Endothelial cell of umbilical vein (primary cell): ENCODE results near the gene RALGPS2. TPM values are rescaled to one million over a fixed set of nuclear protein-coding genes. Genes with fewer than 3 reads are reported as not detected.

Experiments used
- BruUV-seq: library from RNA; stranded (reverse); fragments of 400-500 nt; replicated peaks from 2 replicates; lab custom pipeline; 2021; lab: Mats Ljungman, UMichigan
- CTCF ChIA-PET: fragments of 300-600, 350-600 bp; sonication (Branson Sonifier 250); formaldehyde crosslinking; loops from one replicate; lab custom pipeline; 2021; ENCODE audit warnings: antibody characterized with exemption, inconsistent platforms; lab: Charles Lee
- POLR2A ChIA-PET: fragments of 300-600, 350-600 bp; sonication (Branson Sonifier 250); formaldehyde crosslinking; loops from one replicate; lab custom pipeline; 2021; ENCODE audit warnings: antibody characterized with exemption, inconsistent platforms; lab: Charles Lee
- DNase-seq: peaks from one replicate; pipeline ENCODE4 v3.0.0-alpha.2; 2011; ENCODE audit warnings: low read depth, low spot score
- FAIRE-seq: peaks from 2 replicates; lab custom pipeline; 2011; peaks lifted over from hg19 to GRCh38; lab: Jason Lieb, UNC
- H2AFZ ChIP-seq: 2 replicates; pipeline ENCODE4 v1.6.0; 2012; ENCODE audit warnings: low read depth, low read length, control low read depth, inconsistent platforms
- H3K27ac ChIP-seq: 2 replicates; pipeline ENCODE4 v1.5.1; 2011; ENCODE audit warnings: low read depth, mild to moderate bottlenecking, control low read depth, low read length, moderate library complexity; ENCODE audit not compliant: insufficient read depth
- H3K27me3 ChIP-seq, 2 experiments: 2 replicates each; pipeline versions ENCODE4 v1.6.0 to v1.6.1; 2011; ENCODE audit warnings: low read length in 2 of 2, mixed read lengths in 1 of 2; ENCODE audit not compliant: control insufficient read depth in 2 of 2, insufficient read depth in 2 of 2
- H3K36me3 ChIP-seq, 2 experiments: 2 replicates in 1 of 2; 3 replicates in 1 of 2; pipeline ENCODE4 v1.5.1; 2011; ENCODE audit warnings: low read length in 2 of 2, mild to moderate bottlenecking in 1 of 2, moderate library complexity in 1 of 2; ENCODE audit not compliant: control insufficient read depth in 2 of 2, insufficient read depth in 2 of 2; ENCODE audit errors: extremely low read depth in 1 of 2
- H3K4me1 ChIP-seq: 3 replicates; pipeline ENCODE4 v1.5.1; 2011; ENCODE audit warnings: mild to moderate bottlenecking, low read length; ENCODE audit not compliant: control insufficient read depth, insufficient read depth; ENCODE audit errors: extremely low read depth
- H3K4me2 ChIP-seq: 2 replicates; pipeline ENCODE4 v1.6.1; 2011; ENCODE audit warnings: low read length, control low read depth, mixed read lengths; ENCODE audit not compliant: insufficient read depth
- H3K4me3 ChIP-seq, 3 experiments: fragments of 200-600 bp in 1 of 3; sonication (generic), shearing (Covaris generic) in 1 of 3; replicated peaks in 1 of 3; 2 replicates each; pipeline ENCODE4 v1.5.1; 2011 to 2016; ENCODE audit warnings: control low read depth in 3 of 3, low read length in 3 of 3, mild to moderate bottlenecking in 2 of 3, inconsistent platforms in 1 of 3, low read depth in 1 of 3, moderate library complexity in 1 of 3; ENCODE audit not compliant: insufficient read depth in 1 of 3
- H3K79me2 ChIP-seq: 2 replicates; pipeline ENCODE4 v1.6.0; 2012; ENCODE audit warnings: low read length, inconsistent platforms; ENCODE audit not compliant: control insufficient read depth, insufficient read depth
- H3K9ac ChIP-seq: replicated peaks from 2 replicates; pipeline ENCODE3; 2011; ENCODE audit warnings: low read length, control low read depth; ENCODE audit not compliant: insufficient read depth; ENCODE audit errors: extremely low read depth
- H3K9me1 ChIP-seq: replicated peaks from 3 replicates; pipeline ENCODE4 v1.6.0; 2011; ENCODE audit warnings: mild to moderate bottlenecking, low read length; ENCODE audit not compliant: control insufficient read depth, insufficient read depth; ENCODE audit errors: extremely low read depth
- H3K9me3 ChIP-seq: replicated peaks from 2 replicates; pipeline ENCODE4 v1.5.1; 2012; ENCODE audit warnings: low read length, inconsistent platforms; ENCODE audit not compliant: control insufficient read depth, insufficient read depth
- H4K20me1 ChIP-seq: replicated peaks from 2 replicates; pipeline ENCODE3; 2011; ENCODE audit warnings: mild to moderate bottlenecking, low read length; ENCODE audit not compliant: control insufficient read depth, insufficient read depth; ENCODE audit errors: extremely low read depth
- CTCF ChIP-seq, 2 donors: IDR thresholded peaks; 1 replicate in 1 of 2; 2 replicates in 1 of 2; pipeline ENCODE4 v1.5.1; 2011; ENCODE audit warnings: low read length in 2 of 2, mild to moderate bottlenecking in 2 of 2, moderate library complexity in 2 of 2, control low read depth in 1 of 2, inconsistent platforms in 1 of 2, low read depth in 1 of 2; ENCODE audit not compliant: insufficient read depth in 1 of 2; ENCODE audit errors: extremely low read depth in 1 of 2
- EZH2 ChIP-seq: IDR thresholded peaks from 2 replicates; pipeline ENCODE4 v1.6.1; 2012; ENCODE audit warnings: borderline replicate concordance, low read depth, mild to moderate bottlenecking, moderate library complexity, low read length, inconsistent platforms; ENCODE audit not compliant: severe bottlenecking
- FOS ChIP-seq: IDR thresholded peaks from 2 replicates; pipeline ENCODE4 v1.6.1; 2011; ENCODE audit warnings: mild to moderate bottlenecking, low read length, moderate library complexity, borderline replicate concordance; ENCODE audit not compliant: insufficient read depth
- GATA2 ChIP-seq: IDR thresholded peaks from 2 replicates; pipeline ENCODE4 v1.7.0; 2011; ENCODE audit warnings: low read depth, mild to moderate bottlenecking, moderate library complexity, mixed read lengths, low read length; ENCODE audit not compliant: insufficient read length, insufficient read depth
- JUN ChIP-seq: IDR thresholded peaks from 2 replicates; pipeline ENCODE4 v1.6.1; 2011; ENCODE audit warnings: borderline replicate concordance, low read depth; ENCODE audit not compliant: insufficient read length, insufficient read depth
- MAX ChIP-seq: IDR thresholded peaks from 2 replicates; pipeline ENCODE4 v1.6.1; 2011; ENCODE audit not compliant: insufficient read depth, insufficient read length
- MYC ChIP-seq: IDR thresholded peaks from one replicate; pipeline ENCODE4 v1.6.1; 2011; ENCODE audit warnings: mild to moderate bottlenecking, low read depth, low read length
- POLR2A ChIP-seq: IDR thresholded peaks from 2 replicates; pipeline ENCODE4 v1.6.1; 2012; ENCODE audit warnings: low read depth, mild to moderate bottlenecking, control low read depth, low read length
- POLR2AphosphoS5 ChIP-seq: IDR thresholded peaks from 2 replicates; pipeline ENCODE4 v1.6.1; 2012; ENCODE audit warnings: low read depth, mild to moderate bottlenecking, control low read depth, low read length, moderate library complexity; ENCODE audit not compliant: insufficient read depth
- dilution Hi-C: fragments of 300-500 bp; cut with MboI; formaldehyde crosslinking; loops from one replicate; pipeline ENCODE4 v1.15.0; 2019; ENCODE audit warnings: low sequenced_read_pairs; ENCODE audit not compliant: extremely low pct_ligation_motif_present
- intact Hi-C: fragments of 100-400 bp; cut with micrococcal nuclease; formaldehyde crosslinking; loops from one replicate; pipeline ENCODE4 v1.10.0; 2022
- polyA plus RNA-seq, 4 experiments: library from polyadenylated mRNA; depleted of rRNA in 3 of 4; stranded (reverse) in 3 of 4; unstranded in 1 of 4; fragments of >200 nt; gene quantifications; 2 replicates each; pipeline versions ENCODE4 v1.2.1 to v1.2.3, GENCODE V29; 2011 to 2012; ENCODE audit warnings: missing spikeins in 1 of 4
- total RNA-seq: library from RNA; stranded (reverse); gene quantifications from 2 replicates; pipeline ENCODE4 v1.2.3, GENCODE V29; 2021

The RALGPS2 gene
- total and polyA plus RNA-seq, 2 donors (not counting 3 experiments of a cell fraction or from before 2014, with no cell fraction given), result 4.6 to 27.7 TPM

- no peak for DNase-seq
- H2AFZ ChIP-seq, result no peak overlapping the region
- H3K4me3 ChIP-seq, result no peak overlapping the region
- intact Hi-C loops (no loop called here), dilution Hi-C loops (no loop called here)
- TF ChIP-seq FOS (no peak), POLR2AphosphoS5 (no peak), JUN (no peak), MYC (no peak), CTCF (IDR thresholded peaks at IDR 0.05; ENCODE audit: extremely low read depth in 1 of 2, insufficient read depth in 1 of 2, low read depth in 1 of 2, low read length in 2 of 2) (no peak), GATA2 (no peak), POLR2A (no peak), MAX (no peak), EZH2 (no peak)
- no peaks in the 10 kb centered on the region for H3K9me3 ChIP-seq
- H3K27me3 ChIP-seq, result no peaks in the 10 kb centered on the region
- no peaks in the 10 kb centered on the region for H4K20me1 ChIP-seq
- no peaks in the 10 kb centered on the region for H3K79me2 ChIP-seq
- no peak overlapping the region for H3K27ac ChIP-seq
- no TSS peak for BruUV-seq
- no peak for FAIRE-seq
- no peaks in the 10 kb centered on the region for H3K4me1 ChIP-seq
- H3K9ac ChIP-seq, result no peak overlapping the region
- no peak overlapping the region for H3K4me2 ChIP-seq
- ChIA-PET POLR2A (no interaction called here), CTCF (interaction anchor here (1.3 kb wide), 1 partner anchor 8 kb away, joined by 3 read pairs; no protein-coding TSS in a partner anchor)
- no peaks in the 10 kb centered on the region for H3K9me1 ChIP-seq
- peaks cover 0 to 3% of the 10 kb centered on the region in 2 experiments for H3K36me3 ChIP-seq
Observed at GRCh38 chr1:178910023-178910422, 185.0 kb downstream of the RALGPS2 start.
